GM18870 (cell line): Measurements from ENCODE around the gene UBA5.
"Not testable (repeated sequence)": the region's sequence is repeated elsewhere in the genome, so short reads cannot be mapped to it uniquely, and the experiment has no call there.

ENCODE experiments used
- ATAC-seq: cut with Tn5 transposase; IDR thresholded peaks from one replicate; pipeline ENCODE4 v1.9.1; 2021; ENCODE audit warnings: moderate library complexity; ENCODE audit not compliant: unreplicated experiment

UBA5 gene

GRCh38 chr3:132660052-132660810 lies at the start of gene UBA5:
Gene UBA5 (plus strand): TSS chr3:132660329. CDS start chr3:132660538, 209 bp downstream.
- peak; percentile 50 for ATAC-seq

DNA sequence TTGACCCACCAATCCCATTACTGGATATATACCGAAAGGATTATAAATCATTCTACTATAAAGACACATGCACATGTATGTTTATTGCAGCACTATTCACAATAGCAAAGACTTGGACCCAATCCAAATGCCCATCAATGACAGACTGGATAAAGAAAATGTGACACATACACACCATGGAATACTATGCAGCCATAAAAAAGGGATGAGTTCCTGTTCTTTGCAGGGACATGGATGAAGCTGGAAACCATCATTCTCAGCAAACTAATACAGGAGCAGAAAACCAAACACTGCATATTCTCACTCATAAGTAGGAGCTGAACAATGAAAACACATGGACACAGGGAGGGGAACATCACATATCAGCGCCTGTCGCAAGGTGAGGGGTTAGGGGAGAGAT lies 44.8 kb upstream of the UBA5 start:
- ATAC-seq, result not testable (repeated sequence)

DNA sequence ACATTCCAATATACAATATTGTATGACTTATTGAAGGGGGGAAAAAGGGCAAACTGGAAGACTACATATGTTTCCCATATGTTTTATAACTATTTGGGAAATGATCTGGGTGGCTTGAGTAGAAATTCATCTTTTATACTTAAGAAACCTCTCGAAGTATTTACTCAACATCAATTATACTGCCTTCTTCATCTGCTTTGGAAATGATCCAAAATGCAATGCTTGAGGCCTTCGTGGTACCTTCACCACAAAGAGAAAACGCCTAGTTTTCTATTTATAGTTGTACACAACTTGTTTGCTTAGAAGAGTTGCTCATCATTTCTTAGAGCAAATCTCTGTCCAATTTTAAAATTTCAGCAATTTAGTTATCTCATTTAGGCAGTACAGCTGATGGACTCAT lies 44.2 kb upstream of the UBA5 start:
- ATAC-seq, result no peak

- ATAC-seq, result no peak
These were observed 43.3 kb upstream of the UBA5 start for GRCh38 chr3:132616780-132617179.

DNA sequence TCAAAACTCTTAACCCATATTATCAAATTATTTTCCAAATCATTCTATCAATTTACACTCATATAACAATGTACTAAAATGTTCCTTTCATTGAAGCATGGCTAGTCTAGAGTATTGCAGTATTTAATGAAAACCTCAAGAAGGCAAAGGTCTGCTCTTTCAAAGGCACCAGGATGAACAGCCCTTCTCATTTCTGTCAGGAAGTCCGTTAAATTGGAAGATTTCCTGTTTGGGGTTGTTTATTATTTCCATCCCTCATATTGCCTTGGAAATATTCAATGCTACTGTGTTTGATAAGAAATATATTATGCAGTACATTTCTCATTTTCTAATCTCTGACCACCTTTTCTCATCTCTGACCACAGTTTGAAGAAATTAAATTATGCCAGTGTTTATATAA lies 38.0 kb upstream of the UBA5 start:
- ATAC-seq, result no peak

DNA sequence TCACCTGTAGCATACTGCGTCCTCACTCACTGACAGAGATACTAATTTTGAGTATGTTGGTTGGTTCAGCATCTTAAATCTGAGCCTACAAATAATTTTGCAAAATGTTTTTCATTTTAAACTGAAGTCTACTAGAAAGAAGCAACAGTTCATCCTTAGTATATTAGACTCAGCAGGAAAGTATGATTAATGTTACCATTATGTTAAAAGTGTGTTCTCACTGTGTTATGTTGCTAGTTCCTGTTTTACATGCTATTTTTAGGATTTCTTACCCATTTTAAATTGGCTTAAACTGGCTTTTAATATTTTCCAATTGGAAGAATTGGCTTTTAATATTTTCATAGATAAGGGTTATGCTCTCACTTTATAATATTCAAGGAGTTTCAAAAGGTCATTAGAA lies 37.4 kb upstream of the UBA5 start:
- ATAC-seq, result no peak

DNA sequence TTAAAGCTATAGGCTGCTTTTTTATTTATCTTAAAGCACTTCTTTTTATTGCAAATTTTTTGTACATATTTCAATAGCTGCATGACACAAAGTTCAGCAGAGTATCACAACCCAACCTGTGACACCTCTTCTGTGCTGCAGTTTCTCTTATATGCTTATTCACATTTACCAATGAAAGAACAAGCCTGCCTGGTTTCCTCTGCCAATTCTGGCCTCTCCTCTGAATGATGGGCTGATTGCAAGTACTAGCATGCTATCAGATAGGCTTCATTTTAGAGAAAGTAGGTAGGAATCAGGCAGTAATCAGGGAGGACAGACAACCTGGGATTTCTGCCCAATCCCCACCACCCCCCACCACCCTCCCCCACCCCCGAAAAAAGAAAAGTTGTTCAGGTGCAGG lies 36.5 kb upstream of the UBA5 start:
- ATAC-seq, result no peak

- no peak for ATAC-seq
These were observed 35.3 kb upstream of the UBA5 start for GRCh38 chr3:132624790-132625189.

DNA sequence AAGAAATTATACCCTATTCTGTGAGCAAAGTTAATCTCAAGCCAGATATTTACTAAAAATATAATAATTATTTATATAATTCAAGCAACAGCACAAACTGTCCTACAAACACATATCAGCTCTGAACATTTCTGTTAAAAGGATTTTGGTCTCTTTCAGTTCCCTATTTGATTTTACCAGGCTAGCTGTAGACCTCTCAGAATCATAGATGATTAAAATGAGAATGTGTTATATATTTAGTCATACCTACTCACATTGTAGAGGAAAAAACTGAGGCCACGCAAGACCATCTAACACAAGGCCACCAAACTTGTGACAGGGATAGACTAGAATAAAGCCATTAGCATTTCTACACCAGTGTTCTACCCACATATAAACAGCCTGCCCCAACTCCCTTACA lies 34.5 kb upstream of the UBA5 start:
- ATAC-seq, result peak; percentile 79

- ATAC-seq, result no peak
These were observed 33.2 kb upstream of the UBA5 start for GRCh38 chr3:132626955-132627354.

- ATAC-seq, result no peak
These were observed 32.0 kb upstream of the UBA5 start for GRCh38 chr3:132628157-132628556.

- ATAC-seq, result no peak
These were observed 30.2 kb upstream of the UBA5 start for GRCh38 chr3:132629928-132630327.

GRCh38 chr3:132630612-132631011 lies 29.5 kb upstream of the UBA5 start:
- ATAC-seq, result no peak

GRCh38 chr3:132635052-132635451 lies 25.1 kb upstream of the UBA5 start:
- no peak for ATAC-seq

GRCh38 chr3:132637590-132637989 lies 22.5 kb upstream of the UBA5 start:
- no peak for ATAC-seq

DNA sequence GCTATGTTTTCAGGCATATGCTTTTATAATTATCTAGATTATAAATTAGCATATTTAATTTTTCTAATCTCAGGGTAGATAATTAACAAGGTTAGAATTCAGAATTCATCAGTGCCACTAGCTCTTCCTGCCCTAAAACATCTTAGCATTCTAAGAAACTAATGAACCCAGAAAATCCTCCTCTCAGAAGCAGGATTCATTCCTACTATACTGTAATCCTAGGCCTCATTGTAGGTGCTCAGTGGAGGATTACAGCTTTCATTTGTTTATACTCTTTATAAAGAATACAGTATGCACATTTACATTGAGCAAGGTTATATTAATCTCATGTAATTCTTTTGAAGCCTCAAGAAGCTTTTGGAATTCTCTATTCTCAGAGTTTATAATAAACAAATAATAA lies 21.4 kb upstream of the UBA5 start:
- no peak for ATAC-seq

- ATAC-seq, result not testable (repeated sequence)
These were observed 18.7 kb upstream of the UBA5 start for GRCh38 chr3:132641427-132641826.

- ATAC-seq, result no peak
These were observed 18.1 kb upstream of the UBA5 start for GRCh38 chr3:132641837-132642538.

DNA sequence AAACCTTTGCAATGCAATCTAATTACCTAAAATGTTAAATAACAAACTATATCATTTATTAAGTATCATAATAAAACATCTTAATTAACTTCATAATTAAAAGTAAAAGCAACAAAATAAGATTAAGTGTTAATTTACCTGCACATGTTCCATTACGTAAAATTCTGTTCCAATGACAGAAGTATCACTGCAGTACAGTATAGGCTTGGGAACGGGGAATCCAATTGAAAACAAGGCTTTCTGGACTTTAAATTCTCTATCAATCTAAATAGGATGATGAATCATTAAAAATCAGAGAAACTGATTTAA lies 17.6 kb upstream of the UBA5 start:
- no peak for ATAC-seq

- no peak for ATAC-seq
These were observed 16.8 kb upstream of the UBA5 start for GRCh38 chr3:132643366-132643765.

DNA sequence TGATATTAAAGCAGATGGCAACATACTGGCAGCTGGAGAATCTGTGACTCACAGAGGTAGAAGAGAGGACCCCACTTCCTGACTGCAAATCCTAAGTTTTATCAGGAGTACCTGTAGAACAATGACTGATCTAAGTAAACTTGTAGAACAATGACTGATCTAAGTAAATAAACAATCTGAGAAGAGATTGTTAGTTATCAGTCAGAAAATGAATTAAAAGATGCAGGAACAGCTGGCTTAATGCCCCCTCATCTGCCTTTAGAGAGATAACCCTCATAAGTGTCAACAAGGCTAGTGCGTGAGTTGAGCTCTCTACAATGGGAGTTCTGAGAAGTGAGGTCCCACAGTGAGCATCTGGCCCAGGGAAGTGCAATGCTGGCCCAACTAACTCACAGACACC lies 15.1 kb upstream of the UBA5 start:
- no peak for ATAC-seq

- no peak for ATAC-seq
These were observed 10.0 kb upstream of the UBA5 start for GRCh38 chr3:132650153-132650552.
